K562 (cell line): ENCODE results near the gene KPNA3. TPM values are rescaled to one million over a fixed set of nuclear protein-coding genes. Genes with fewer than 3 reads are reported as not detected.

Source experiments
- ATAC-seq: fragments of 200-7000 bp; cut with Tn5 transposase; 3 replicates; pipeline ENCODE4 v1.9.1; 2020; ENCODE audit warnings: moderate library complexity
- BruUV-seq: library from RNA; stranded (reverse); fragments of 400-500 nt; replicated peaks from 2 replicates; lab custom pipeline; 2021; lab: Mats Ljungman, UMichigan
- CTCF ChIA-PET: fragments of 300-600 bp; formaldehyde crosslinking; extraction: SDS; loops from one replicate; lab custom pipeline; 2021; ENCODE audit warnings: low intra/inter-chr PET ratio; lab: Yijun Ruan, JAX
- POLR2A ChIA-PET: fragments of 300-600, 350-650 bp; sonication (Branson Sonifier 250); formaldehyde crosslinking; extraction: SDS; loops from one replicate; lab custom pipeline; 2021; ENCODE audit warnings: antibody characterized with exemption, inconsistent platforms; lab: Yijun Ruan, JAX
- DNase-seq, 4 experiments: peaks; one replicate each; pipeline versions ENCODE4 v3.0.0 to v3.0.0-alpha.2; 2011 to 2018; ENCODE audit warnings: low spot score in 3 of 4, mixed read lengths in 3 of 4; ENCODE audit errors: extremely low read depth in 1 of 4
- FAIRE-seq: peaks from 2 replicates; lab custom pipeline; 2011; peaks lifted over from hg19 to GRCh38; lab: Jason Lieb, UNC
- H2AFZ ChIP-seq: 2 replicates; pipeline ENCODE4 v1.6.0; 2011; ENCODE audit warnings: low read depth, low read length, control low read depth, inconsistent platforms
- H3K27ac ChIP-seq: fragments of 200-600 bp; 3 replicates; pipeline ENCODE4 v1.8.0; 2011; ENCODE audit warnings: low read depth, mild to moderate bottlenecking, control low read depth, inconsistent platforms, low read length, moderate library complexity, mixed read lengths; ENCODE audit errors: extremely low read depth
- H3K27me3 ChIP-seq, 2 experiments: fragments of 300-600 bp in 1 of 2; 2 replicates in 1 of 2; 3 replicates in 1 of 2; pipeline versions ENCODE4 v1.6.0 to v1.8.0; 2011; ENCODE audit warnings: inconsistent platforms in 2 of 2, low read length in 2 of 2, mild to moderate bottlenecking in 1 of 2, mixed read lengths in 1 of 2, moderate library complexity in 1 of 2; ENCODE audit not compliant: control insufficient read depth in 2 of 2, insufficient read depth in 2 of 2
- H3K36me3 ChIP-seq: fragments of 300-600 bp; 3 replicates; pipeline ENCODE4 v1.8.0; 2011; ENCODE audit warnings: mild to moderate bottlenecking, low read length, inconsistent platforms; ENCODE audit not compliant: control insufficient read depth, insufficient read depth
- H3K4me1 ChIP-seq, 2 experiments: fragments of 200-600 bp in 1 of 2; replicated peaks in 1 of 2; 2 replicates in 1 of 2; 3 replicates in 1 of 2; pipeline versions ENCODE4 v1.5.1 to v1.8.0; 2011; ENCODE audit warnings: inconsistent platforms in 2 of 2, low read length in 2 of 2, mild to moderate bottlenecking in 1 of 2, mixed read lengths in 1 of 2, moderate library complexity in 1 of 2; ENCODE audit not compliant: control insufficient read depth in 2 of 2, insufficient read depth in 2 of 2
- H3K4me2 ChIP-seq: 2 replicates; pipeline ENCODE4 v1.6.1; 2011; ENCODE audit warnings: low read length, control low read depth, inconsistent platforms, mixed read lengths; ENCODE audit not compliant: insufficient read depth
- H3K4me3 ChIP-seq: fragments of 200-600 bp; sonication (generic), shearing (Covaris generic); 2 replicates; pipeline ENCODE4 v1.5.1; 2016; ENCODE audit warnings: control low read depth, inconsistent platforms
- H3K79me2 ChIP-seq: fragments of 200-600 bp; 3 replicates; pipeline ENCODE4 v1.8.0; 2011; ENCODE audit warnings: low read length, inconsistent platforms; ENCODE audit not compliant: control insufficient read depth, insufficient read depth
- H3K9ac ChIP-seq, 2 experiments: 2 replicates each; pipeline versions ENCODE4 v1.6.0 to v1.6.1; 2011; ENCODE audit warnings: low read depth in 2 of 2, low read length in 2 of 2, control low read depth in 1 of 2, inconsistent platforms in 1 of 2, mild to moderate bottlenecking in 1 of 2, mixed read lengths in 1 of 2; ENCODE audit not compliant: insufficient read depth in 1 of 2
- H3K9me1 ChIP-seq: one replicate; pipeline ENCODE4 v1.6.0; 2011; ENCODE audit warnings: inconsistent platforms, mild to moderate bottlenecking, low read length, moderate library complexity; ENCODE audit not compliant: control insufficient read depth, insufficient read depth
- H3K9me3 ChIP-seq: replicated peaks from 2 replicates; pipeline ENCODE4 v1.5.1; 2011; ENCODE audit warnings: low read depth, low read length, inconsistent platforms; ENCODE audit not compliant: control insufficient read depth, insufficient read depth
- H4K20me1 ChIP-seq: replicated peaks from 2 replicates; pipeline ENCODE4 v1.6.1; 2011; ENCODE audit warnings: low read length, inconsistent platforms, mixed read lengths; ENCODE audit not compliant: control insufficient read depth, insufficient read depth
- CBX5 ChIP-seq: IDR thresholded peaks from 2 replicates; pipeline ENCODE4 v1.6.1; 2014; ENCODE audit warnings: low read depth, borderline replicate concordance
- CCAR2 ChIP-seq: fragments of 200-400 bp; formaldehyde crosslinking; IDR thresholded peaks from 2 replicates; pipeline ENCODE4 v1.6.1; 2017; ENCODE audit warnings: mild to moderate bottlenecking, low read depth, low read length
- FOXK2 ChIP-seq, 2 experiments: fragments of 450-650 bp; IDR thresholded peaks in 1 of 2; conservative IDR thresholded peaks in 1 of 2; 2 replicates each; pipeline ENCODE4 v1.6.1; 2016; ENCODE audit warnings: low read depth in 2 of 2, mild to moderate bottlenecking in 1 of 2
- MED1 ChIP-seq: sonication (generic); formaldehyde crosslinking; IDR thresholded peaks from 2 replicates; pipeline ENCODE4 v1.8.1; 2023; ENCODE audit warnings: missing genetic modification reagents, borderline replicate concordance
- POLR2B ChIP-seq: fragments of 450-650 bp; IDR thresholded peaks from 2 replicates; pipeline ENCODE4 v1.6.1; 2018; ENCODE audit warnings: low read depth; ENCODE audit not compliant: partially characterized antibody
- RBM22 ChIP-seq: fragments of 200-400 bp; formaldehyde crosslinking; IDR thresholded peaks from 2 replicates; pipeline ENCODE4 v1.6.1; 2018; ENCODE audit warnings: low read length, low read depth; ENCODE audit not compliant: poor library complexity, severe bottlenecking
- RBM39 ChIP-seq: fragments of 200-400 bp; formaldehyde crosslinking; optimal IDR thresholded peaks from 2 replicates; pipeline ENCODE3; 2018; ENCODE audit warnings: low read depth, low read length
- SIRT6 ChIP-seq: IDR thresholded peaks from one replicate; pipeline ENCODE4 v1.6.1; 2012; ENCODE audit warnings: low read depth, mild to moderate bottlenecking, control low read depth, inconsistent platforms, low read length, moderate library complexity
- SPI1 ChIP-seq: IDR thresholded peaks from 2 replicates; pipeline ENCODE4 v1.6.1; 2011; ENCODE audit warnings: low read depth, low read length, control low read depth, borderline replicate concordance
- YBX1 ChIP-seq: fragments of 450-650 bp; IDR thresholded peaks from 2 replicates; pipeline ENCODE4 v1.7.1; 2016; ENCODE audit warnings: mild to moderate bottlenecking
- ZNF695 ChIP-seq: fragments of 450-650 bp; formaldehyde crosslinking; IDR thresholded peaks from 2 replicates; pipeline ENCODE4 v1.4.0; 2020; ENCODE audit warnings: mild to moderate bottlenecking, moderate library complexity
- ZNF696 ChIP-seq: fragments of 250-450 bp; sonication (Bioruptor Pico); conservative IDR thresholded peaks from 2 replicates; pipeline ENCODE4 v1.4.0; 2020; ENCODE audit warnings: mild to moderate bottlenecking, moderate library complexity
- WGBS: fragments of 100-300 bp; shearing (Covaris generic); methylation state at CpG from one replicate; pipeline ENCODE4 v1.1.6; 2016; ENCODE audit warnings: low coverage, mixed read lengths; ENCODE audit not compliant: insufficient coverage; ENCODE audit errors: missing lambda C conversion rate; 5-methylcytosine and 5-hydroxymethylcytosine counted together
- in situ Hi-C: fragments of 300-500 bp; cut with MboI; formaldehyde crosslinking; loops from 4 replicates; pipeline ENCODE4 v1.15.0; 2018; ENCODE audit warnings: inconsistent platforms, mixed read lengths
- intact Hi-C: fragments of 100-400 bp; cut with micrococcal nuclease; formaldehyde crosslinking; loops from 2 replicates; pipeline ENCODE4 v1.14.2; 2022
- polyA plus RNA-seq, 8 experiments: library from polyadenylated mRNA; depleted of rRNA in 4 of 8; stranded (reverse) in 5 of 8; unstranded in 3 of 8; fragments of >200 nt; fragmentation: Nextera tagmentation in 2 of 8; fragmentation: Illumina TruSeq in 1 of 8; extraction: Ambion mirVana in 2 of 8; extraction: Trizol in 1 of 8; gene quantifications; 2 replicates each; pipeline versions ENCODE4 v1.2.1 to v1.2.3, GENCODE V29; 2011 to 2014; ENCODE audit warnings: inconsistent platforms in 1 of 8, missing spikeins in 1 of 8
- total RNA-seq, 7 experiments: library from RNA; depleted of rRNA in 6 of 7; stranded (reverse); fragments of >200 nt in 6 of 7; fragmentation: Illumina TruSeq in 2 of 7; extraction: Trizol in 2 of 7; gene quantifications; 2 replicates each; pipeline versions ENCODE4 v1.2.1 to v1.2.3, GENCODE V29; 2011 to 2021; ENCODE audit warnings: low replicate concordance in 1 of 7
- TF ChIP-seq, protein P1 (sequence below): fragments of 250-450 bp; sonication (Bioruptor Pico); IDR thresholded peaks from 2 replicates; pipeline ENCODE4 v1.5.1; 2021; ENCODE audit warnings: mild to moderate bottlenecking
- TF ChIP-seq, protein P2 (sequence below): fragments of 250-450 bp; sonication (Bioruptor Pico); IDR thresholded peaks from 2 replicates; pipeline ENCODE4 v1.4.0; 2020
- TF ChIP-seq, protein P3 (sequence below): fragments of 250-450 bp; sonication (Bioruptor Pico); IDR thresholded peaks from 2 replicates; pipeline ENCODE4 v1.4.0; 2020; ENCODE audit warnings: mild to moderate bottlenecking

Gene KPNA3
- total and polyA plus RNA-seq, 9 of the 15 experiments (the other 6 are each of a cell fraction or from before 2014, with no cell fraction given): 8.5 to 23.4 (median 15.7) TPM

DNA sequence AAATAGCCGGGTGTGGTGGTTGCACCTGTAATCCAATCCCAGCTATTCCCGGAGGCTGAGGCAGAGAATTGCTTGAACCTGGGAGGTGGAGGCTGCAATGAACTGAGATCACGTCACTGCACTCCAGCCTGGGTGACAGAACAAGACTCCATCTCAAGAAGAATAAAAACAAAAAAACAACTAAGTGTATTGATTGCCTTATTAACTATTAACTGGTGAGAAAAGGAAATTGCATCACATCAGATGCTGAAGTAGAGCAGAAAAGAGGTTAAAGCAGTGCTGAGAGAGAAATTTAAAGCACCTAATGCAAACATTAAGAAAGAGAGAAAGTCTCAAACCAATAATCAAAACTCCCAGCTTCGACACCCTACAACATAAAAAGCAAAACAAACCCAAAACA, 38.3 kb downstream of the KPNA3 start:
- intact Hi-C loops: no loop called here
- peaks cover 80% of the 10 kb centered on the region for H3K79me2 ChIP-seq
- WGBS: 73% methylated on average over 4 of the region's 4 CpGs
- TF ChIP-seq YBX1 (no peak), MED1 (CRISPR knock-in tag) (no peak), ZNF695 (CRISPR knock-in tag) (no peak), RBM39 (no peak), ZNF696 (CRISPR knock-in tag) (no peak), SPI1 (no peak), POLR2B (no peak), RBM22 (no peak), CBX5 (no peak), FOXK2 (conservative IDR thresholded peaks at IDR 0.05 in 1 of 2, IDR thresholded peaks at IDR 0.05 in 1 of 2; ENCODE audit: low read depth in 2 of 2) (no peak), CCAR2 (no peak), SIRT6 (no peak)
- TF ChIP-seq, protein P1, sequence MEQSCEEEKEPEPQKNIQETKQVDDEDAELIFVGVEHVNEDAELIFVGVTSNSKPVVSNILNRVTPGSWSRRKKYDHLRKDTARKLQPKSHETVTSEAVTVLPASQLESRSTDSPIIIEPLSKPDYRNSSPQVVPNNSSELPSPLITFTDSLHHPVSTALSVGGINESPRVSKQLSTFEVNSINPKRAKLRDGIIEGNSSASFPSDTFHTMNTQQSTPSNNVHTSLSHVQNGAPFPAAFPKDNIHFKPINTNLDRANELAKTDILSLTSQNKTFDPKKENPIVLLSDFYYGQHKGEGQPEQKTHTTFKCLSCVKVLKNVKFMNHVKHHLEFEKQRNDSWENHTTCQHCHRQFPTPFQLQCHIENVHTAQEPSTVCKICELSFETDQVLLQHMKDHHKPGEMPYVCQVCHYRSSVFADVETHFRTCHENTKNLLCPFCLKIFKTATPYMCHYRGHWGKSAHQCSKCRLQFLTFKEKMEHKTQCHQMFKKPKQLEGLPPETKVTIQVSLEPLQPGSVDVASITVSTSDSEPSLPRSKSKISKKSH (CRISPR knock-in tag): no peak
- TF ChIP-seq, protein P2, sequence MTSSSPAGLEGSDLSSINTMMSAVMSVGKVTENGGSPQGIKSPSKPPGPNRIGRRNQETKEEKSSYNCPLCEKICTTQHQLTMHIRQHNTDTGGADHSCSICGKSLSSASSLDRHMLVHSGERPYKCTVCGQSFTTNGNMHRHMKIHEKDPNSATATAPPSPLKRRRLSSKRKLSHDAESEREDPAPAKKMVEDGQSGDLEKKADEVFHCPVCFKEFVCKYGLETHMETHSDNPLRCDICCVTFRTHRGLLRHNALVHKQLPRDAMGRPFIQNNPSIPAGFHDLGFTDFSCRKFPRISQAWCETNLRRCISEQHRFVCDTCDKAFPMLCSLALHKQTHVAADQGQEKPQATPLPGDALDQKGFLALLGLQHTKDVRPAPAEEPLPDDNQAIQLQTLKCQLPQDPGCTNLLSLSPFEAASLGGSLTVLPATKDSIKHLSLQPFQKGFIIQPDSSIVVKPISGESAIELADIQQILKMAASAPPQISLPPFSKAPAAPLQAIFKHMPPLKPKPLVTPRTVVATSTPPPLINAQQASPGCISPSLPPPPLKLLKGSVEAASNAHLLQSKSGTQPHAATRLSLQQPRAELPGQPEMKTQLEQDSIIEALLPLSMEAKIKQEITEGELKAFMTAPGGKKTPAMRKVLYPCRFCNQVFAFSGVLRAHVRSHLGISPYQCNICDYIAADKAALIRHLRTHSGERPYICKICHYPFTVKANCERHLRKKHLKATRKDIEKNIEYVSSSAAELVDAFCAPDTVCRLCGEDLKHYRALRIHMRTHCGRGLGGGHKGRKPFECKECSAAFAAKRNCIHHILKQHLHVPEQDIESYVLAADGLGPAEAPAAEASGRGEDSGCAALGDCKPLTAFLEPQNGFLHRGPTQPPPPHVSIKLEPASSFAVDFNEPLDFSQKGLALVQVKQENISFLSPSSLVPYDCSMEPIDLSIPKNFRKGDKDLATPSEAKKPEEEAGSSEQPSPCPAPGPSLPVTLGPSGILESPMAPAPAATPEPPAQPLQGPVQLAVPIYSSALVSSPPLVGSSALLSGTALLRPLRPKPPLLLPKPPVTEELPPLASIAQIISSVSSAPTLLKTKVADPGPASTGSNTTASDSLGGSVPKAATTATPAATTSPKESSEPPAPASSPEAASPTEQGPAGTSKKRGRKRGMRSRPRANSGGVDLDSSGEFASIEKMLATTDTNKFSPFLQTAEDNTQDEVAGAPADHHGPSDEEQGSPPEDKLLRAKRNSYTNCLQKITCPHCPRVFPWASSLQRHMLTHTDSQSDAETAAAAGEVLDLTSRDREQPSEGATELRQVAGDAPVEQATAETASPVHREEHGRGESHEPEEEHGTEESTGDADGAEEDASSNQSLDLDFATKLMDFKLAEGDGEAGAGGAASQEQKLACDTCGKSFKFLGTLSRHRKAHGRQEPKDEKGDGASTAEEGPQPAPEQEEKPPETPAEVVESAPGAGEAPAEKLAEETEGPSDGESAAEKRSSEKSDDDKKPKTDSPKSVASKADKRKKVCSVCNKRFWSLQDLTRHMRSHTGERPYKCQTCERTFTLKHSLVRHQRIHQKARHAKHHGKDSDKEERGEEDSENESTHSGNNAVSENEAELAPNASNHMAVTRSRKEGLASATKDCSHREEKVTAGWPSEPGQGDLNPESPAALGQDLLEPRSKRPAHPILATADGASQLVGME (CRISPR knock-in tag): no peak
- TF ChIP-seq, protein P3, sequence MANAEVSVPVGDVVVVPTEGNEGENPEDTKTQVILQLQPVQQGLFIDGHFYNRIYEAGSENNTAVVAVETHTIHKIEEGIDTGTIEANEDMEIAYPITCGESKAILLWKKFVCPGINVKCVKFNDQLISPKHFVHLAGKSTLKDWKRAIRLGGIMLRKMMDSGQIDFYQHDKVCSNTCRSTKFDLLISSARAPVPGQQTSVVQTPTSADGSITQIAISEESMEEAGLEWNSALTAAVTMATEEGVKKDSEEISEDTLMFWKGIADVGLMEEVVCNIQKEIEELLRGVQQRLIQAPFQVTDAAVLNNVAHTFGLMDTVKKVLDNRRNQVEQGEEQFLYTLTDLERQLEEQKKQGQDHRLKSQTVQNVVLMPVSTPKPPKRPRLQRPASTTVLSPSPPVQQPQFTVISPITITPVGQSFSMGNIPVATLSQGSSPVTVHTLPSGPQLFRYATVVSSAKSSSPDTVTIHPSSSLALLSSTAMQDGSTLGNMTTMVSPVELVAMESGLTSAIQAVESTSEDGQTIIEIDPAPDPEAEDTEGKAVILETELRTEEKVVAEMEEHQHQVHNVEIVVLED (CRISPR knock-in tag): no peak

More for the DNA sequence above, 38.3 kb downstream of the KPNA3 start:
- in situ Hi-C loops: no loop called here
- no peak overlapping the region for H3K27ac ChIP-seq
- H3K36me3 ChIP-seq: no peaks in the 10 kb centered on the region
- no peak for ATAC-seq
- no peaks in the 10 kb centered on the region; a peak in 2 of 5 replicates for H3K4me1 ChIP-seq
- H3K27me3 ChIP-seq: no peaks in the 10 kb centered on the region
- FAIRE-seq: no peak
- no peaks in the 10 kb centered on the region for H4K20me1 ChIP-seq
- H3K9me3 ChIP-seq: no peaks in the 10 kb centered on the region
- CTCF ChIA-PET: no interaction called here
- H2AFZ ChIP-seq: no peak overlapping the region
- POLR2A ChIA-PET: no interaction called here
- H3K4me3 ChIP-seq: no peak overlapping the region
- BruUV-seq: no TSS peak
- H3K9ac ChIP-seq: no peak overlapping the region
- no peak overlapping the region for H3K4me2 ChIP-seq
- H3K9me1 ChIP-seq: no peaks in the 10 kb centered on the region
- no peak for DNase-seq
